GM19468 (cell line): Measurements from ENCODE around the gene CNNM1.

ENCODE experiments used
- ATAC-seq: cut with Tn5 transposase; IDR thresholded peaks from one replicate; pipeline ENCODE4 v1.9.1; 2021; ENCODE audit warnings: mild to moderate bottlenecking, moderate library complexity, moderate number of reproducible peaks; ENCODE audit not compliant: unreplicated experiment; ENCODE audit errors: extremely low read depth

CNNM1 gene

GRCh38 chr10:99329304-99329553, at the start of gene CNNM1:
TSS of gene CNNM1 (plus strand) at chr10:99329356. CDS start at chr10:99329388, 32 bp downstream.
- ATAC-seq, result no peak

GRCh38 chr10:99279626-99280111, 49.5 kb upstream of the CNNM1 start:
- no peak for ATAC-seq

DNA sequence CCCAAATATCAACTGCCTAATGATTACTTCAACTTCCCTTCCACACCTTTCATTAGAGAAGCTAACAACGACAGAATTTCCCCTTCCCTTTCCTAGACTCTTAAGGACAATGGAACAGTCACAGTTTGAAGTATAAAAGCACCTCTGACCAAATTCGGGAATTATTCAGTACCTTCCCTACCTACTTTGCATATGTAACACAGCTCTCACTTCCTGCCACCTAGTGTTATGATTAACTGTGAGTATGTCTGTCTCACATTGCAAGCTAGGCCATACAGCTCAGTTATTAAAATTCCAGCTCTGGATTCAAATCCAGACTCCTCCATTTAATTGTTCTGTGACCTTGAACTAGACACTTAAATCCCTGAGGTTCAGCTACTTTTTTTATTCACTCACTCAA, 48.7 kb upstream of the CNNM1 start:
- no peak for ATAC-seq

- no peak for ATAC-seq
These were observed 43.3 kb upstream of the CNNM1 start for GRCh38 chr10:99285881-99286280.

GRCh38 chr10:99290306-99290705, 38.9 kb upstream of the CNNM1 start:
- ATAC-seq, result no peak

DNA sequence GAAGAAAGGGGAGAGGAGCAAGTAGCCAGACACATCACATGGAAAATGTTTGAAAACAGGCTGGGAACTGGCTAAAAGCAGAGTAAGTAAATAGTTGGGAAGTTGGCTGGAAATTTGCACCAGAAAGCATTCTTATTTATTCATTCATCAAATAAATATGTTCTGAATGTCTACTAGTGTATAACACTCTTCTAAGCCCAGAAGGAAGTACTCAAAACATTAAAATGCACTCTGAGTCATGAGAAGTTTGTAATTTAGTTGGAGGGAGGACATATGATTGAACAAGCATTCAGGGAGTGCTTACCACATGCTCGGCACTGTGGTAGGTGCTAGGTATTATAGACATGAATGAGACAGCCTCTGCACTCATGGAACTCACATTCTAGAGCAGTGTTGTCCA, 37.0 kb upstream of the CNNM1 start:
- no peak for ATAC-seq

DNA sequence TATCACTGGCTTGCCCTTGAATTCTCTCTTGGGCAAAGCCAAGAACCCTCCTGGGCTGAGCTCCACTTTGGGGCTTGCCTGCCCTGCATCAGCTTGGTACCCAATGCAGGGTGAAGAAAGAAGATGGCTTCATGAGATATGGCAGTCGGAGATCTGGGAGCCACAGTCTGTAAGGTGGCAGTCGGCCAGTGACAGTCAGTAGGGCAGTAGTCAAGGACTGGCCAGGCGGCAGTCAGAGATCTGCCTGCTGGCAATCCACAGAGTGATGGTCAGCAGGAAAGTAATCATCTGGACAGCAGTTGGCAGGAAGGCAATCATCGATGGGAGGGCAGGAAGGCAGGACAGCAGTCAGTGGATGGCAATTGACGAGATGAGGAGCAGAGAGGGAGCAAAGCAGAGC, 32.6 kb upstream of the CNNM1 start:
- no peak for ATAC-seq

DNA sequence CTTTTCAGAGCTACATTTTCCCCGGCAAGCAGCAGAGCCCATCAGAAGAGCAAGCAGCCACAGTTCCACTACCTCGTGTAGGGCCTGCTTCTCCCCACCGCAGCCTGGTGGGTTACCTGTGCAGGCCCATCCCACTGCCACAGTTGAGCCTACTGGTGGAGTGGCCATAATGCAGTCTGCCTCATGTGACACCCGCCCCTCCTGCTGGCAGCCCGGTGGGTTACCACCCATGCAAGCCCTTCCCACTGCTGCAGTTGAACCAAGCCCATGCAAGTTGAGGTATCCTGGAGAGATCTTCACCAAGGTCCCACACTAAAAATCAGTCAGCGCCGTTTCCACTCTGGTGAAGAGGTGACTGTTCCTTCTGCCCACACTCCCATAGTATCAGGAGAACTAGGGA, 32.1 kb upstream of the CNNM1 start:
- ATAC-seq, result no peak

- ATAC-seq, result no peak
These were observed 25.0 kb upstream of the CNNM1 start for GRCh38 chr10:99303899-99304861.

DNA sequence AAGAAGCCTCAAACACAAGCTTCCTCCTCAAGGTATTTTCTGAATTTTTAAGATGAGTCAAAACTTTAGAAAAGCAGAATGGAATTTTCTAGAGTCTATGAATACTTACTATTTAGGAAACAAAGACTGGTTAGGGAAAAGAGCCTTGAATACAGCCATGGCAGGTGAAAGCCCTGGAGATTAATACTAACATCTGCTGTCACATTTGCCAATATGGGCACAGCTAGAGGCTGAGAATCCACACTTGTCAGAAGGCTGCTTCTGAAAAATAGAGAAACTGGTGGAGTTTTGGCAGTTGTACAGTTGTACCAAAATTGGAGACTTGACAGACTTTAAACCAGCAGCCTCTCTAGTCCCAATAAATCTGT, 24.3 kb upstream of the CNNM1 start:
- ATAC-seq, result no peak

DNA sequence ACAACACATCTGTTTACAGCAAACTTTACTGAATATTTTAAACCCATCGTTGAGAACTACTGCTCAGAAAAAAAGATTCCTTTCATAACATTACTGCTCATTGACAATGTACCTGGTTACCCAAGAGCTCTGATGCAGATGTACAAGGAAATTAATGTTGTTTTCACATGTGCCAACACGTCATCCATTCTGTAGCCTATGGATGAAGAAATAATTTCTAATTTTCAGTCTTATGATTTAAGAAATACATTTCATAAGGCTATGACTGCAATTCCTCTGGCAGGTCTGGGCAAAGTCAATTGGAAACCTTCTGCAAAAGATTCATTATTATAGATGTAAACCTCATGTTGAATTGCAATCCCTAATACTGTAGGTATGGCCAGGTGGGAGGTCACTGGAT, 16.7 kb upstream of the CNNM1 start:
- no peak for ATAC-seq

GRCh38 chr10:99315853-99316252, 13.3 kb upstream of the CNNM1 start:
- ATAC-seq, result no peak

DNA sequence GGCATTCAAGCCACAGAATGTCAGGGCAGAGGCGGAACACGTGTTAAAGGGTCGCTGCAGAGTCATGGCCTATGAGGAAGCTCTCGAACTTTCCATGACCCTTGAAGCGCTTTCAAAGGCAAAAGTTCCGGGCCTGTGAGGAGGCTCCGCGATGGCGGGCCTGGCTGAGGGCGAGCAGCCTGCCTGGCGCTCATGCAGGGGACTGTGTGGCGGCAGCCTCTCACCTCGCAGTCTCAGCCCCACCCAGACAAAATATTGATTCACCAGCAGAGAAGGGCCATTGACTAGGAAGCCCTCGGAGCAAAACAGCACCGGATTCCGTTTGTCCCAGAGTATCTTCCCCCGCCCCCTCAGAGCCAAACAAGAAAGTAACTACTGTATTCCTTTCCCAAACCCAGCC, 12.8 kb upstream of the CNNM1 start:
- ATAC-seq, result no peak

DNA sequence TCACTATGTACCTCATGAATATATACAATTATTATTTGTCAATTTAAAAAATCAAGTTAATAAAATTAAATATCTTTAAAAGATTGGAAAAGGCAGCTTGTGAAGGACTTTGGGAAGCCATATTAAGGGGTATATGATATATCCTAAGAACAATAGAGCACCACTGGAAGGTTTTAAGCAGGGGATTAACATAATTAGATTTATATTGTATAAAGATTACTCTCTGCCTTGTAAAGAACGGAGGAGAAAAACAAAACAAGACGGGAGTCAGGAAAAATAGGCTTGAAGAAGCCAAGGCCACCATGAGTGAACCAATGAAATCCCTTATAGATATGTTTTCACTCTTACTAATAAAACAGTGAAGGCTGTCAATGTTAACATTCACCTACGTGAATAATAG, 11.1 kb upstream of the CNNM1 start:
- no peak for ATAC-seq

DNA sequence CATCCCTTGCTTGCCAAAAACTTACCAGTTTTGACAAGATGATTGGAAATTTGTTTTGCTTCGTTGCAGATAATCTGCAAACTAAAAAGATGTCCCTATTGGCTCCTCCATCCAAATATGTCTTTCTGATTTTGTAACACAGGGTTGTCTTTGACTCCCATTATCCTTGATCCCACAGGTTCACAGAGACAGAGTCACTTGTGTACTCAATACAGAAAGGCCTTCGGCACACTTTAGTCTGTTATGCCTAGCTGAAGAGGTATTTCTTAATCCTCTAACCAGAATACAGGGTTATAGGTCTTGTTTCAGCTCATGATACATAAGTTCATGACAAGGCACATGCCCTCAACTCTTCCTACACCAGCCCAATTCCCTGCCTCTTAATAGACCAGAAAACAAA, 10.7 kb upstream of the CNNM1 start:
- no peak for ATAC-seq

DNA sequence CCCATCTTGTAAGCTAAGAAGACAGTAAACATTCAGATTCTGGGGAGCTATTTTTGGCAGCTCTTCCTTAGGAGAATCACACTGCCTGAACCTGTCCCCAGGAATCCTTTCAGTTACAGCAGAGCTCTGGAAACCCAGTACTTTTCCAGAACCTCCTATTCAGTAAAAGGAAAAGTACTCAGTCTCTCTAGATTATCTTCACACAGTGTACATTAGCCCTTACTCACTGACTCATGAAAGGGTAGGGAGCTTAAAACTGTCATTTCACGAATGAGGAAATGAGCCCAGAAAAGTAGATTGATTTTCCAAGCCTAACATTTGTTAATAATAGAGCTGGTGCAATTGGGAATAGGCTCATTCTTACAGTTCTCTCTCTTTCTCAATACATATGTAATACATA, 3.9 kb upstream of the CNNM1 start:
- no peak for ATAC-seq

- ATAC-seq, result no peak
These were observed 2.3 kb upstream of the CNNM1 start for GRCh38 chr10:99326871-99327270.

DNA sequence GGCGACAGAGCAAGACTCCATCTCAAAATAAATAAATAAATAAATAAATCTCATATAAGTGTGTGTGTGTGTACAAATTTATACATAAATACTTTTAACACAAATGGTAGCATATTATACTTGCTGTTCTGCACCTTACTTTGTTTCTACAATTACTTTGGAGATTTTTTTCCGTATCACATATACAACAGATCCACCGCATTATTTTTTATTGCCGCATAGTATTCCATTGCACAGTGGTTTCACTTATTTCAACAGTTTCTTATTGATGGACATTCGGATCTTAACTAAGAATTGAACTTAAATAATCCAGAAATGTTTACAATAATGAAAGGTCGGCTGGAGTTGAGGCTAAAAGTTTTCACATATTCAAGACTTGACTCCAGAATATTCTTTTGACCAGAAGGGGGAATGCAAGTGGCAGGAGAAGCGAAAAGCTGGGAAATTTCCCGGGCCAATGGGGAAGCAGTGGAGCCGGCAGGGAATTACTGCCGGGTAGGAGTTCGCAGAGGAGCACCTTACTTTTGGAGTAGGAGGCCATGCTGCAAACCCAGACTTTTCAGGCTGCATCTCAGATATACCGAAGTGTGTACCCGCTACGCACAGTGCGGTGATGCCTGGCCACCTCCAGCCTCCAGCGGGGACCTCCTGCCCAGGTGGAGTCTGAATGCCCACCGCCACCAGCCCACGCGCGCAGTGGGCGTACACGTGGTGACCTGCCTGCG, 415 bp upstream of the CNNM1 start:
- ATAC-seq, result no peak

DNA sequence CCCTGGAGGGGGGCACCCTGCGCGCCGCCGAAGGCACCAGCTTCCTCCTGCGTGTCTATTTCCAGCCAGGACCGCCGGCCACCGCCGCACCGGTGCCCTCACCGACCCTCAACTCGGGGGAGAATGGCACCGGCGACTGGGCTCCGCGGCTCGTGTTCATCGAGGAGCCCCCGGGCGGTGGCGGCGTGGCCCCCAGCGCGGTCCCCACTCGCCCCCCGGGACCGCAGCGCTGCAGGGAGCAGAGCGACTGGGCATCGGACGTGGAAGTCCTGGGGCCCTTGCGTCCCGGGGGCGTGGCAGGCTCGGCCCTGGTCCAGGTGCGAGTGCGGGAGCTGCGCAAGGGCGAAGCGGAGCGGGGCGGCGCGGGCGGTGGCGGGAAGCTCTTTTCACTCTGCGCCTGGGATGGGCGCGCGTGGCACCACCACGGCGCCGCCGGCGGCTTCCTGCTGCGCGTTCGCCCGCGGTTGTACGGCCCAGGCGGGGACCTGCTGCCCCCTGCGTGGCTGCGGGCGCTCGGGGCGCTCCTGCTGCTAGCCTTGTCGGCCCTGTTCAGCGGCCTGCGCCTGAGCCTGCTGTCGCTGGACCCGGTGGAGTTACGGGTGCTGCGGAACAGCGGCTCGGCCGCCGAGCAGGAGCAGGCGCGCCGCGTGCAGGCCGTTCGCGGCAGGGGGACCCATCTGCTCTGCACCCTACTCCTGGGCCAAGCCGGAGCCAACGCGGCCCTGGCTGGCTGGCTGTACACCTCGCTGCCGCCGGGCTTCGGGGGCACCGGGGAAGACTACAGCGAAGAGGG, 594 bp downstream of the CNNM1 start:
- ATAC-seq, result no peak

DNA sequence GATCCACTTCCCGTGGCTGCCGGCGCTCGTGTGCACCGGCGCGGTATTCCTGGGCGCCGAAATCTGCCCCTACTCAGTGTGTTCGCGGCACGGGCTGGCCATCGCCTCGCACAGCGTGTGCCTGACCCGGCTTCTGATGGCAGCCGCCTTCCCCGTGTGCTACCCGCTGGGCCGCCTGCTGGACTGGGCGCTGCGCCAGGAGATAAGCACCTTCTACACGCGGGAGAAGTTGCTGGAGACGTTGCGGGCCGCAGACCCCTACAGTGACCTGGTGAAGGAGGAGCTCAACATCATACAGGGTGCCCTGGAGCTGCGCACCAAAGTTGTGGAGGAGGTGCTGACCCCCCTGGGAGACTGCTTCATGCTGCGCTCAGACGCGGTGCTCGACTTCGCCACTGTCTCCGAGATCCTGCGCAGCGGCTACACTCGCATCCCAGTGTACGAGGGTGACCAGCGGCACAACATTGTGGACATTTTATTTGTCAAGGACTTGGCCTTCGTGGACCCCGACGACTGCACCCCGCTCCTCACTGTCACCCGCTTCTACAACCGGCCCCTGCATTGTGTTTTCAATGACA, 1.3 kb downstream of the CNNM1 start:
- no peak for ATAC-seq
